Measurements from ENCODE around the gene FGF13. TPM values are rescaled to one million over a fixed set of nuclear protein-coding genes. Genes with fewer than 3 reads are reported as not detected.

The FGF13 gene
- total and polyA plus RNA-seq, 8 donors: 3.2 to 13.7 (median 9.2) TPM

- no peak for TF ChIP-seq CTCF (IDR thresholded peaks at IDR 0.05)
- no peak for ATAC-seq
- H3K4me1 ChIP-seq: no peaks in the 10 kb centered on the region
Measured at GRCh38 chrX:138754861-138755260, 43.3 kb upstream of the FGF13 start.

GRCh38 chrX:138748480-138748879, 37.0 kb upstream of the FGF13 start:
- ATAC-seq: no peak
- Histone ChIP-seq H3K4me1 (no peaks in the 10 kb centered on the region), H3K27me3 (no peaks in the 10 kb centered on the region), H3K27ac (no peak overlapping the region), H3K36me3 (no peaks in the 10 kb centered on the region), H3K4me3 (no peak overlapping the region), H3K9me3 (no peaks in the 10 kb centered on the region)
- intact Hi-C loops (cut with DNase I): loop anchor here in 1 of 2 donors (10.0 kb wide), 1 partner anchor 554 kb away; no protein-coding TSS in a partner anchor
- TF ChIP-seq CTCF (IDR thresholded peaks at IDR 0.05): peak; percentile 35 to 37
- DNase-seq: peak in 1 of 4 donors; percentile 22

More at GRCh38 chrX:138754861-138755260, 43.3 kb upstream of the FGF13 start:
- Histone ChIP-seq H3K9me3 (no peaks in the 10 kb centered on the region), H3K27me3 (no peaks in the 10 kb centered on the region), H3K36me3 (no peaks in the 10 kb centered on the region), H3K4me3 (no peak overlapping the region), H3K27ac (no peak overlapping the region)
- DNase-seq: no peak
- intact Hi-C loops (cut with DNase I): no loop called here

- intact Hi-C loops (cut with DNase I): loop anchor here in 1 of 2 donors (10.0 kb wide), 1 partner anchor 550 kb away; no protein-coding TSS in a partner anchor
- Histone ChIP-seq H3K36me3 (no peaks in the 10 kb centered on the region), H3K4me1 (no peaks in the 10 kb centered on the region), H3K27ac (no peak overlapping the region), H3K4me3 (no peak overlapping the region), H3K9me3 (no peaks in the 10 kb centered on the region), H3K27me3 (no peaks in the 10 kb centered on the region)
- TF ChIP-seq CTCF (IDR thresholded peaks at IDR 0.05): peak; percentile 64 to 74
- DNase-seq (peak in 2 of 4 donors; percentile 63 to 70), ATAC-seq (peak; percentile 89)
Measured at GRCh38 chrX:138745196-138745595, 33.7 kb upstream of the FGF13 start.

GRCh38 chrX:138742217-138742616, 30.7 kb upstream of the FGF13 start:
- Histone ChIP-seq H3K36me3 (no peaks in the 10 kb centered on the region), H3K4me3 (no peak overlapping the region), H3K9me3 (no peaks in the 10 kb centered on the region), H3K27ac (no peak overlapping the region), H3K27me3 (peaks cover 0 to 3% of the 10 kb centered on the region in 2 donors), H3K4me1 (no peaks in the 10 kb centered on the region)
- no peak for DNase-seq
- ATAC-seq: no peak
- no peak for TF ChIP-seq CTCF (IDR thresholded peaks at IDR 0.05)
- intact Hi-C loops (cut with DNase I): loop anchor here in 1 of 2 donors (10.0 kb wide), 1 partner anchor 547 kb away; no protein-coding TSS in a partner anchor

GRCh38 chrX:138740341-138740740, 28.8 kb upstream of the FGF13 start:
- H3K4me1 ChIP-seq: no peaks in the 10 kb centered on the region
- no peaks in the 10 kb centered on the region for H3K36me3 ChIP-seq
- TF ChIP-seq CTCF (IDR thresholded peaks at IDR 0.05): no peak
- no peaks in the 10 kb centered on the region for H3K9me3 ChIP-seq
- H3K27ac ChIP-seq: no peak overlapping the region
- ATAC-seq (no peak), DNase-seq (no peak)
- no peak overlapping the region for H3K4me3 ChIP-seq
- peaks cover 0 to 8% of the 10 kb centered on the region in 2 donors for H3K27me3 ChIP-seq
- intact Hi-C loops (cut with DNase I): loop anchor here in 1 of 2 donors (10.0 kb wide), 1 partner anchor 546 kb away; no protein-coding TSS in a partner anchor

Measured in left lung (tissue), 10 donors.